ENCODE results near the gene TBC1D22A. TPM values are rescaled to one million over a fixed set of nuclear protein-coding genes. Genes with fewer than 3 reads are reported as not detected.
A peak's percentile ranks its signal among the peaks of the same experiment; 100 is the strongest.

TBC1D22A gene
- total RNA-seq, 1 donor from 2014 or later, result 34.1 TPM

- Histone ChIP-seq H3K27ac (peak overlapping the region; percentile 83), H3K36me3 (peaks cover 67% of the 10 kb centered on the region), H3K4me1 (peaks cover 32% of the 10 kb centered on the region)
Observed at GRCh38 chr22:46802608-46803027, 40.2 kb downstream of the TBC1D22A start.

GRCh38 chr22:46803031-46803880 is 40.8 kb downstream of the TBC1D22A start:
- H3K9me3 ChIP-seq, result no peaks in the 10 kb centered on the region
- TF ChIP-seq CTCF (IDR thresholded peaks at IDR 0.05), result peak; percentile 95
- no peak overlapping the region for H3K4me3 ChIP-seq
- no peak overlapping the region for H3K27ac ChIP-seq
- intact Hi-C loops (cut with DNase I), result no loop called here
- no peaks in the 10 kb centered on the region for H3K27me3 ChIP-seq (ENCODE audit: low read depth)
- H3K4me1 ChIP-seq, result peaks cover 29% of the 10 kb centered on the region
- ATAC-seq (peak; percentile 58 to 72), DNase-seq (peak; percentile 83)
- peaks cover 62% of the 10 kb centered on the region for H3K36me3 ChIP-seq

More at GRCh38 chr22:46802608-46803027, 40.2 kb downstream of the TBC1D22A start:
- H3K4me3 ChIP-seq, result no peak overlapping the region
- H3K27me3 ChIP-seq (ENCODE audit: low read depth), result no peaks in the 10 kb centered on the region
- intact Hi-C loops (cut with DNase I), result no loop called here
- ATAC-seq, result no peak
- TF ChIP-seq CTCF (IDR thresholded peaks at IDR 0.05), result no peak
- DNase-seq, result no peak
- H3K9me3 ChIP-seq, result no peaks in the 10 kb centered on the region

GRCh38 chr22:46803936-46804335 is 41.5 kb downstream of the TBC1D22A start:
- DNase-seq, result peak; percentile 40
- H3K4me1 ChIP-seq, result peaks cover 22% of the 10 kb centered on the region
- H3K9me3 ChIP-seq, result no peaks in the 10 kb centered on the region
- ATAC-seq, result no peak
- intact Hi-C loops (cut with DNase I), result no loop called here
- H3K27me3 ChIP-seq (ENCODE audit: low read depth), result no peaks in the 10 kb centered on the region
- peaks cover 63% of the 10 kb centered on the region for H3K36me3 ChIP-seq
- H3K27ac ChIP-seq, result no peak overlapping the region
- H3K4me3 ChIP-seq, result no peak overlapping the region
- no peak for TF ChIP-seq CTCF (IDR thresholded peaks at IDR 0.05)

- DNase-seq (no peak), ATAC-seq (no peak)
- no peaks in the 10 kb centered on the region for H3K9me3 ChIP-seq
- intact Hi-C loops (cut with DNase I), result no loop called here
- H3K4me3 ChIP-seq, result no peak overlapping the region
- no peaks in the 10 kb centered on the region for H3K27me3 ChIP-seq (ENCODE audit: low read depth)
- no peak for TF ChIP-seq CTCF (IDR thresholded peaks at IDR 0.05)
- H3K4me1 ChIP-seq, result peaks cover 12% of the 10 kb centered on the region
- peaks cover 43% of the 10 kb centered on the region for H3K36me3 ChIP-seq
- H3K27ac ChIP-seq, result no peak overlapping the region
Observed at GRCh38 chr22:46806794-46807193, 44.3 kb downstream of the TBC1D22A start.

GRCh38 chr22:46807458-46807857 is 45.0 kb downstream of the TBC1D22A start:
- H3K36me3 ChIP-seq, result peaks cover 40% of the 10 kb centered on the region
- no peak overlapping the region for H3K27ac ChIP-seq
- no peak for DNase-seq
- H3K4me3 ChIP-seq, result no peak overlapping the region
- no peaks in the 10 kb centered on the region for H3K9me3 ChIP-seq
- peaks cover 15% of the 10 kb centered on the region for H3K4me1 ChIP-seq
- intact Hi-C loops (cut with DNase I), result no loop called here
- no peak for TF ChIP-seq CTCF (IDR thresholded peaks at IDR 0.05)
- no peak for ATAC-seq
- H3K27me3 ChIP-seq (ENCODE audit: low read depth), result no peaks in the 10 kb centered on the region

Data from lower lobe of right lung (tissue), 2 donors.